ENCODE results near the gene ZHX3. TPM values are rescaled to one million over a fixed set of nuclear protein-coding genes. Genes with fewer than 3 reads are reported as not detected.

ZHX3 gene
- total and polyA plus RNA-seq, 2 of the 13 experiments (the other 11 are each of a cell fraction or from before 2014, with no cell fraction given): 8.4 to 11.7 TPM

DNA sequence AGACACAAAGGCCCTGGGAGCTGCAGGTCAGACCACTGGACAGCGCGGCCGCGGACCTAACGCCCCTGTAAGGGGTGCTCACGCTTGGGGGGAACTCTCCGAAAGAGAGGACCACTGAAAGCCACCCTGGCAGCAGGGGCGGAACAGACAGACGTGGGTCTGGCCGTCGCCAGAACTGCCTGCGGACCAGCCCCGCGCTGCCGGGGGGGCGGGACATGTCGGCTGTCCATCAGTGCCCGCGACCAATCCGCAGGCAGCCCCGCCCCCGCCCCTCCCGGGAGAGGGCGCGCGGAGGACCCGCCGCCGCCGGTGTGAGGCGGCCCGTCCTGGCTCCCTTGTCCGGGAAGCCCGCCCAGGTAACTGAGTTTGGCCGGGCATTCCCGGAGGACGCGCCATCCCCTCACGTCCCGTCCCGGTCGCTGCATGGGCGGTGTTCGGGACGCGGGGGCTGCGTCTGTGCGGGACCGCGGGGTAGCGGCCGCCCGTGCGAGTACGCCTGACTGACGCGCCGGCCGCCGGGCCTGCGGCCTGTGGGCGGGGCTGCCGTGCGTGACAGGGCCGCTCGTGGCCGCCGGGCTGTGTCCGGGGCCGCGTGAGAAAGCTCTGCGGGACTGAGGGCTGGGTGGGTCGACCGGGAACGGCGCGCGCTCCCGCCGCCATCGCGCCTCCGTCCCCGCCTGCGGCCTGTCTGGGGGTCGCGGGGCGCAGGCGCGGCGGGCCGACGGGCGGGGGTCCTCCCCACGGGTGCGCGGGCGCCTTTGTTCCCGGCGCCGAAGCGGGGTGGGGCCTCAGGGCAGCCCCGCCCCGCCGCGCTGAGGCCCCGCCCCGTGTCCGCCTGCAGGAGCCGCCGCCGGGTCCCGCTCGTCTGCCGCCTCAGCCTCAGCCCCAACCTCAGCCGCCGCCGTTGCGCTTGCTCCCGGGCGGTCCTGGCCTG, 180.6 kb downstream of the ZHX3 start, which contains the start of gene PLCG1 (continued):
- TF ChIP-seq PREB (CRISPR knock-in tag; IDR thresholded peaks at IDR 0.05) (0 out of 2 replicates have a peak, but pooled peaks have one; percentile 67), KDM4B (CRISPR knock-in tag; IDR thresholded peaks at IDR 0.05) (no peak; the same call in 1 of the 2 replicates), ATF4 (CRISPR knock-in tag; IDR thresholded peaks at IDR 0.05) (no peak), HDAC6 (IDR thresholded peaks at IDR 0.05; ENCODE audit: low read depth, low read length) (no peak), IRX3 (CRISPR knock-in tag; IDR thresholded peaks at IDR 0.05; ENCODE audit: borderline replicate concordance, low read depth) (peak; percentile 93; the same call in 1 of the 2 replicates), ZNF24 (IDR thresholded peaks at IDR 0.05) (peak; percentile 34; the same call in 1 of the 2 replicates), WIZ (CRISPR knock-in tag; IDR thresholded peaks at IDR 0.05) (no peak), PLRG1 (conservative IDR thresholded peaks at IDR 0.05) (no peak), ZNF460 (CRISPR knock-in tag; IDR thresholded peaks at IDR 0.05; ENCODE audit: borderline replicate concordance) (no peak), CEBPZ (IDR thresholded peaks at IDR 0.05; ENCODE audit: low read length) (no peak), SMARCC2 (IDR thresholded peaks at IDR 0.05) (no peak), ZNF251 (CRISPR knock-in tag; IDR thresholded peaks at IDR 0.05) (peak; percentile 74; the same call in 1 of the 2 replicates), ZBTB26 (CRISPR knock-in tag; IDR thresholded peaks at IDR 0.05; ENCODE audit: borderline replicate concordance) (peak; percentile 57; the same call in 1 of the 2 replicates), ZBED4 (CRISPR knock-in tag; IDR thresholded peaks at IDR 0.05; ENCODE audit: borderline replicate concordance) (peak; percentile 70; the same call in 1 of the 2 replicates)
- TF ChIP-seq, protein P1, sequence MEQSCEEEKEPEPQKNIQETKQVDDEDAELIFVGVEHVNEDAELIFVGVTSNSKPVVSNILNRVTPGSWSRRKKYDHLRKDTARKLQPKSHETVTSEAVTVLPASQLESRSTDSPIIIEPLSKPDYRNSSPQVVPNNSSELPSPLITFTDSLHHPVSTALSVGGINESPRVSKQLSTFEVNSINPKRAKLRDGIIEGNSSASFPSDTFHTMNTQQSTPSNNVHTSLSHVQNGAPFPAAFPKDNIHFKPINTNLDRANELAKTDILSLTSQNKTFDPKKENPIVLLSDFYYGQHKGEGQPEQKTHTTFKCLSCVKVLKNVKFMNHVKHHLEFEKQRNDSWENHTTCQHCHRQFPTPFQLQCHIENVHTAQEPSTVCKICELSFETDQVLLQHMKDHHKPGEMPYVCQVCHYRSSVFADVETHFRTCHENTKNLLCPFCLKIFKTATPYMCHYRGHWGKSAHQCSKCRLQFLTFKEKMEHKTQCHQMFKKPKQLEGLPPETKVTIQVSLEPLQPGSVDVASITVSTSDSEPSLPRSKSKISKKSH (CRISPR knock-in tag; IDR thresholded peaks at IDR 0.05; ENCODE audit: borderline replicate concordance): peak; percentile 81
